B cell (primary cell): ENCODE results near the gene ELK4.

Experiments used
- CTCF ChIP-seq: fragments of 200-600 bp; IDR thresholded peaks from one replicate; pipeline ENCODE4 v1.8.0; 2022; ENCODE audit warnings: antibody characterized with exemption, mild to moderate bottlenecking
- EZH2 ChIP-seq: IDR thresholded peaks from 2 replicates; pipeline ENCODE4 v1.6.1; 2012; ENCODE audit warnings: borderline replicate concordance, low read depth, mild to moderate bottlenecking, moderate library complexity, low read length; ENCODE audit not compliant: insufficient read depth, poor library complexity, severe bottlenecking

- TF ChIP-seq CTCF (no peak), EZH2 (no peak)
These were observed 59.4 kb downstream of the ELK4 start for GRCh38 chr1:205572421-205572820.
